Activated T-cell treated with anti-CD3 and anti-CD28 coated beads for 1 hour (primary cell): ENCODE results near the gene PNKP.

Source experiments
- DNase-seq: peaks from one replicate; pipeline ENCODE4 v3.0.0-alpha.2; 2020; ENCODE audit warnings: low read depth

Gene PNKP

DNA sequence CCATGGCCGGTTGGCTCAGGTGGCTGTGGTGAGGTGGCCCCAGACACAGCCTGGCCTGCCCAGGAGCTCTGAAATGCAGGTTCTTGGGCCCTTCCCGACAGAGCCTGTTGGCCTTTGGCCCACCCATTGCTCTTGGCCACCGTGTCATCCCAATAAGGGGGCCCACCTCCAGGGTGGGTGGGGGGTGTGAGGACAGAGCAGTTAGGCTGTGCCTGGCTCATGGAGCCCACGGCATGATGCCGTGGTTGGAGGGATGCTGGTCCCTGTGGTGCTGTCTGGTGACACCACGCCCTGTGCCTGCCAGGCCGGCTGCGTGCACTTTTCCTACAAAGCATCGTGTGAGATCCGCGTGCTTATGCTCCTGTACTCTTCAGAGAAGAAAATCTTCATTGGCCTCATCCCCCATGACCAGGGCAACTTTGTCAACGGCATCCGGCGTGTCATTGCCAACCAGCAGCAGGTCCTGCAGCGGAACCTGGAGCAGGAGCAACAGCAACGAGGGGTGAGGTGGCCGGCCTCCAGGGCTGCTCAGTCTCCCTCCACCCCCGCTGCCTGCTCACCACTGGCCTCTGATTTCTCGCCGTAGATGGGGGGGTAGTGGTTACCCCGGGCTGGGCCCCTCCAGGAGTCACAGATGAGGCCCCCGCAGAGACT is 7.6 kb downstream of the PNKP start:
- no peak for DNase-seq

GRCh38 chr19:49858088-49858985 is 9.0 kb downstream of the PNKP start:
- DNase-seq: no peak

GRCh38 chr19:49857838-49858087 is 9.6 kb downstream of the PNKP start:
- DNase-seq: no peak

GRCh38 chr19:49857061-49857837 is 10.1 kb downstream of the PNKP start:
- DNase-seq: no peak

DNA sequence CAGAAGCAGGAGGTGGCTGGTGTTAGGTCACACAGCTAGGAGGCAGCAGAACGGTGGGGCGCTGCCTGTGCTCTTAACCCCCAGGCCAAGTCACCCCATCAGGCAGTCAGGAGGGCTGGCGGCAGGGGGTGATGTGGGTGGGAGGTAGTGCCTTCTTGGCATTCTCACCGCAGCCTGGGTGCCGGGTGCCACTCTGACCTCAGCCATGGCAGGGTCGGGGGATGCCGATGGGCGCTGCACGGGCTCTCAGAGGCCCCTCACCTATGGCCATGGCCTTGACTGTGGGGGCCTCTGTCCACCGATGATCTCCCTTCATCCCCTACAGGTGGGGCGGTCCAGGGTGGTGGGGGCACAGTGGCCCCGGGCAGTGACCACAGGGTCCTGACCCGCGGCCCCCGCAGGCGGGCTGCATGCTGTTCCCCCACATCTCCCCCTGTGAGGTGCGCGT is 10.8 kb downstream of the PNKP start:
- no peak for DNase-seq

DNA sequence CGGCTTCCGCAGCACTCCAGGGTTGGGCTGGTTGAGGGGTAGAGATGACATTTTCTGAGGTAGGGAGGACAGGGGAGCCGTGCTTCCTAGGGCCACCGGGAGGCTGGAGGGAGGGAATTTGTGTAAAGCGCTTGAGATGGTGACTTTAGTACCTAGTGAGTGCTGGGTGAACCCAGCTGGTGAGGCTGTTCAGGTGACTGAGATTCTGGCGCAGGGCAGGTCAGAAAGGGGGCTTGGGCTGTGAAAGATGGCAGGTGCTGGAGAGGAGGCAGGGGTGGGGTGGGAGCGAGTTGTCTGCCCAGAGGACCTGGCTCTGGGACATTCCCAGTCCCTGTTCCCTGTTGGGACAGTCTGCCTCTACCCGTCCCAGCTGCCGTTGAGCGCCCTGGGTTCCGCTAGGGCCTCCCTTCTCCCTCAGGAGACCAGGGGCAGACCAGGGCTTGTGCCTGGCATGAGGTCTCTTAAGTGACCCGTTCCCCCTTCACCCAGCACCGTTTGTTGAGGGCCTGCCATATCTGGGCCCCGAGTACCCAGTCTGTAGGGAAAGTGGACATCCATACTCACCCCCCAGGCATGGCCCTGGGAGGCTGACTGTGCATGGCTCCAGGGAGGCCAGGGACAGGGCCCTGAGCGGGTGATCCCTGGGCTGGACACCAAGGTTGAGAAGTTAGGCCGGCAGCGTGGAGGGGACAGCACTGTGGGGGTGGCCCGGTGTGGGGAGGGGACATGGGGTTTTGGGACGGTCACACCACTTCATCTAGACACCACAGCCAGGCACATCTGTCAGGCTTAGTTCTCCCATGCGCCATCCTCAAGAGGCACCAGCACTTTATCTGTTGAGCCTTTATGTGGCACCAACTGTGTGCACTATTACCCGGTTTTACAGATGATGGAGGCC is 11.5 kb downstream of the PNKP start:
- no peak for DNase-seq

DNA sequence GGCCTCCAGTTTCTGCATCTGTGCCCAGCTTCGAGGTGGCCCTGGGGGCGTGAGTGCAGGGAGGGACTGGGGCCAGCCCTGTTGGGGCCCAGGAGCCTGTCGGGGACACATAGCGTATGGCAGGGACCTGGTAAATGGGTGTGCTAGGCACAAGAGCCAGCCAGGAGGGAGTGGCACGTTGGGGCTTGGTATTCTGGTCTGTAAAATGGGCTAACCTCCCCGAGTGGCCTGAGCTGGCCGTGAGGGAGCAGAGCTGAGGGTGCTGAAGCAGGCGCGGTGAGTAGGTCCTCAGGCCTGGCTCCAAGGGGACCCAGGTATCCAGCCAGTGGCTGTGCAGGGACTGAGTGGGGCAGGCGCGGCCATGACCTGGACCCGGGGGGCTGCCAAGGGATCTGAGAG is 12.1 kb downstream of the PNKP start:
- no peak for DNase-seq

- DNase-seq: no peak
Observed at GRCh38 chr19:49854378-49855263, 12.8 kb downstream of the PNKP start.

DNA sequence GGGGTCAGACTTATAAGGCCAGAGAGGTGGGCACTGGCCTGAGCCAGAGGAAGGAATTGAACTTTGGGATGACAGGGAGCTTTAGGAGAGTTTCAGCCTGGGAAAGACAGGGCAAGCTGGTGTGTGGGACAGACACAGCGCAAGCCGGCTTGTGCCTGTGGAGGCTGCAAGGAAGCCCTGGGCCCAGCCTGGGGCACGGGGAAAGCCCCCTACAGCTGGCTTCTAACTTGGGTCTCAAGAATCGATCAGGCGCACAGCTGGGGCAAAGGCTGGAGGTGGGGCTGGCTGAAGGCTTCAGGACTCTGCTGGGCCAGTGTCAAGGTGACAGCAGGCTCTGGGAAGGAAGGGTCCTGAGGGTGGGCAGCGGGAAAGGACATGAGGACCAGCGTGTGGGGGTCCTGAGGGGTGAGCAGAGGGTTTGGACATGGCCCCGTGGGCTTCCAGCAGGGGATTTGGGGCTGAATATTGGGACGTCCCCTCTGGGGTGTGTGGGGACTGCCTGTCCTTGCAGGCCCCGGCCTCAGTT is 13.5 kb downstream of the PNKP start:
- no peak for DNase-seq

GRCh38 chr19:49852631-49853126 is 14.7 kb downstream of the PNKP start:
- DNase-seq: no peak

DNA sequence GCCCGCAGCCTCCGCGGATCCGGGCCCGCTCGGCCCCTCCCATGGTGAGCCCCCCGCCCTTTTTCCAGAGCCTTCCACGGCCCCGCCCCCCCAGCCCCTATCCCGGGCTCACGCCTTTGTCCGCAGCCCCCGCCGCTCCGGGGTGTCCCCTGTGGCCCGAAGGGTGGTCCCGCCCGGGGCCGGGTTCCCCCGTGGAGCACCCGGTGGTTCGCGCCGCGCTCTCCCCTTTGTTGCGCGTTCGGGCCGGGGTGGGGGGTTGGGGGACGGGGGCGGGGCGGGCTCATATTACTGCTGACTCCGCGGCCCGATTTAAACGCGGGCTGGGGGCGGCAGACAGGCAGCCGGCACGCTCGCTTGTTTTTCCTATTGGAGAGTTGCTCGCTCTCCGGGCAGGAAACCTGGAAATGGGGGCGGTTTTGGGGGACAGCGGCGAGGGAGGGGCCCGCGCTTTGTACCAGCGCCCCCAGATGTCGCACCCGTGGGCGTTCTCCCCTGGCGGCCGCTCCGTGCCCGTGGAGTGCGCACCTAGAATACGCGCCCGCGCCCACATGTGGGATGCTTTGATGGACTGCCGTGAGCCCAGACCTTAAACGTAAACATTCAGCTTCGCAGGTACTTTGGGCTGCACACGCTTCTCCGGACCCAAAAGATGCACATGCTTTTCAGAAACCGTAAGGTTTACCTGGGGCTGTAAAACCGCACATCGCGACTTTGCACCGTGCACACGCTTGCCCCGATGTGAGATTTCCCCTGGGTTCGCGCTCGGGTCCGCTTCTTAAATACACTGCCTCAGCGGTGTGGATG is 15.7 kb downstream of the PNKP start:
- peak; percentile 24 for DNase-seq

DNA sequence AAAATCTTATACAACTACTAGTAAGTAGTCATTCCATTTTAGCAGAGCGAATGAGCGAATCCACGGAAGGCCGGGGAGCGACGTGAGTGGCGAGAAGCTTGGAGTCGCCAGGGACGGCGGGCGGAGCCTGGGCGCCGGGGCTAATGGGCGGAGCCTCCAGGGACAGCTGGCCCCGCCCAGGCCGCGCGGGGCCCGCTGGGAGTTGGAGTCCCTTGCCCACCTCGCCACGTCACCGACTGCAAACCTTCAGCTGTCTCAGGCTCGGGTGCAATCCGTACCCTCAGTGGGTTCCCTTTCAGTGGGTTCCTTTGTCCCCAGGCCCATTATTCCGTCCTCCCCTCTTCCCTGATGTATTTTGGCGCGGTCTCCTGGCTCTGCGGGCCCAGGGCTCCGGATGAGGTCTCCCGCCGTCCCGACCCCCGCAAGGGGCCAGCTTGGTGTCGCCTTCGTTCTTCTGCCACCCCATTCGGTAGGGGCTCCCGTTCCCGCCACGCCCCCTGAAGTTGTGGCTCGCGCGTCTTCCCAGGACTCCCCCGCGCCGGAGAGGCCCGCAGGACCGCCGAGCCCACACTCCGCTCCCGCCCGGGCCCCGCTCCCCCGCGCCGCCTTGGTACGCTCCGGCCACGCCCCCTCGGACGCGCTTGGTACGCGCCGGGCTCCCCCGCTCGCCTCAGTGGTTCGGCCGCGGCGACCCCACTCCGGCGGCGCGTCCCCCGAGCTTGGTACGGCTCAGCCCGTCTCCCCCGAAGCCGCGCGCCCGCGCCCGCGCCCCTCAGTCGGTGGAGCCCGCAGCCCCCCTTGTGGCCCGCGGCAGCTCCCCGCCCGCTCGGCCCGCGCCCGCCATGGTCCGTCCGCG is 16.7 kb downstream of the PNKP start, which contains the start of gene PTOV1:
Gene PTOV1 (plus strand): TSS at position 673 of the 856 bp plus-strand sequence.
- DNase-seq: peak; percentile 83

DNA sequence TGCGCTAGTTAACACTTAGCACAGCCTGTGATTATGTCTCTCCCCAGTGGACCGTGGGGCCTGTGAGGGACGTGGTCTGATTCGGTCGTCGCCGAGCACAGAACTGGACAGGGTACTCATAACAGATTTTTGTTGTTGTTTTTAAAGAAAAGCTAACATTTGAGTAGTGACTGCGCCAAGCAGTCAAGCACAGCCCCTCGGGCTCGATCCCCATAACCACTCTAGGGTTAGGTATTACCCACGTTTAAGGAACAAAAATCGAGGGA is 17.2 kb downstream of the PNKP start:
- no peak for DNase-seq

DNA sequence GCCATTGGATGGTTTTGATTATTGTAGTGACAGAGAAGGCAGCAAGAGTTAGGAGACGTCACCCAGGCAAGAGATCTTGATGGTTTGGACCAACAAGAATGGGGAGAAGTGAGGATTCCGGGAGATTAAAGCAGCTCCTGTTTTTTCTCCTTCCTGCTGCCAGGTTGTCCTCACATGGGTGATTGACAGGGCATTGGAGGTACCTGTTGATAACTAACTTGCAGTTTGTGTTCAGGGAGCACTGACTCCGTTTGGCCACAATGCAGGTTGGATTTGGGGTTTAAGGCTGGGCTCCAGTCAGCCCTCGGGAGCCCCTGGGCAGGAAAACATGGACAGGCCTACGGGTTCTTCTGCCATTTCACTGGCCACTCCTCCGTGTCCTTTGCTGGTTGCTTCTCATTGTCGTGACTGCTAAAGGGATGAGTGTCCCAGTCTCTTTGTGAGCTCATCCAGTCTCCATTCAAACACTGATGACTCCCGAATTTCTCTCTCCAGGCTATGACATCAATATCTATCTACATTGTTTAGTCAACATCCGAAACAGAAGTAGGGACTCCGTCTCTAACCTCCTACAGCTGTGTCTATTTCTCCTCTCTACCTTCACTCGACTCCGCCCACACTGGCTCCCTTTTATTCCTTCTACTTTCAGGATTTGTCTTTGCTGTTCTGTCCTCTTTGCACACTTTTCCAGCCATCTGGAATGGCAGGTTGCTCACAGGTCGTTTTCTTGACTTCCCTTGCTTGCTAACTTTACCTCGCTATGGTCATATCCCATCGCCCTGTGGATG is 17.7 kb downstream of the PNKP start:
- DNase-seq: no peak

GRCh38 chr19:49848938-49849337 is 18.4 kb downstream of the PNKP start:
- DNase-seq: no peak

- no peak for DNase-seq
Observed at GRCh38 chr19:49847731-49848696, 19.4 kb downstream of the PNKP start.

DNA sequence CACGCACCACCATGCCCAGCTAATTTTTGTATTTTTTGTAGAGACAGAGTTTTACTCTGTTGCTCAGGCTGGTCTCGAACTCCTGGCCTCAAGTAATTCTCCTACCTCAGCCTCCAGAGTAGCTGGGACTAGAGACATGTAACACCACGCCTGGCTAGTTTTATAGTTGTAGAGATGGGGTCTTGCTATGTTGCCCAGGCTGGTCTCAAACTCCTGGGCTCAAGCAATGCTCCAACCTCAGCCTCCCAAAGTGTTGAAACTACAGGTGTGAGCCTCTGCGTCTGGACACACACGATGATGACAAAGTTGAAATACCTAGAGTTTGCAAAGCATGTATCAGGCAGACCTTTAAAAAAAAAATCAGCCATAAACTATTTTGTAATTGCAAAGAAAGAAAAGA is 21.0 kb downstream of the PNKP start:
- DNase-seq: no peak
